ENCODE measurements around the gene PEF1.

DNA sequence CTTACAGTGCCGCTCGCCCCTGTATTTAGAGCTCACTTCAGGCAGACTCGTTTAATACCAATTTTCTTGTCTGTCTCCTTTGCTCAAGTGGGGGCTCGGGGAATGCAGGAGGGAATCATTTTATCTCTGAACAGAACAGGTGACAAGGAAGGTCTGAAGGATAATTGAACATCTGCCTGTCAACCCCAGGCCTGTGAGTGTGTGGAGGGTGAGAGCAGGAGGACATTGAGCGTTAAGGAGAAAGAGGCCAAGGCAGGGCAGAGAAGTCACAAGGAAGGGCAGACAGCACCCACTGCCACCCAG lies 9.7 kb upstream of the PEF1 start:
- no peak for TF ChIP-seq CTCF (IDR thresholded peaks at IDR 0.05; ENCODE audit: poor library complexity)
- TF ChIP-seq EZH2 (IDR thresholded peaks at IDR 0.05; ENCODE audit: borderline replicate concordance) = no peak
